ENCODE results near the gene OR1M1.

The OR1M1 gene

DNA sequence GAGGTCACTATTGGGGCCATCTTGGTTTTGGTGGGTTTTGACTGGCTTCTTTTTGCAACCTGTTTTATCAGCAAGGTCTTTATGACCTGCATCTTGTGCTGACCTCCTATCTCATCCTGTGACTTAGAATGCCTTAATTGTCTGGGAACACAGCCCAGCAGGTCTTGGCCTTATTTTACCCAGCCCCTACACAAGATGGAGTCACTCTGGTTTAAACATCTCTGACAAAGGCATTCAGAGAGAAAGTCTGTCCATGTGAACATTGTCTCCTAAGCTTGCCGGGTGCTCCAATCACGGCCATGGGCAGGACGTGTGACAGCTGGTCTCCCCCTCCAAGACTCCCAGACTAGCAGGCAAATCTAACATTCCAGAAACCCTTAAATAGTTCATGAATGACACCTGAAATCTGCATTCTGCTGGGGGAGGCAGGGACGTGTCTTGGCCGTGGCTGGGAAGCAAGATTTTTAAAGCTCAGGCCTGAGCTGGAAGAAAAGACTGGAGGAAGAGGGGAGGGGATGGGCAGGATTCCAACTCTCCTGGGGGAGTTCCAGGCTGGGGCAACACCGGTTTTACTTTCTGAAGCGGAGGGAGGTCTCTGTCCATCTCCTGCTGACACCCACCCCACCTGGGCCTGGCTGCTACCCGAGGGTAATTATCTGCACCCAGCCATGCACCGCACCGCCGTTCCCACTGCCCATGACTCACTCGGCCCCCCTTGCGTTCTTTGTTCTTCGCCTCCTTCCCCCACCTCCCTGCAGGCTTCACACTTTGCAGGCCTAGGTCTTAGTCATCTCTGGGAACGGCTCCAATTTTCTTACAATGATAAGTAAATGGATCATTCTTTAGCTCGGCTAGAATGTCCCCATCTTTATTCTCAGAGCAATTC lies 11.6 kb upstream of the OR1M1 start:
- no peak for DNase-seq

DNA sequence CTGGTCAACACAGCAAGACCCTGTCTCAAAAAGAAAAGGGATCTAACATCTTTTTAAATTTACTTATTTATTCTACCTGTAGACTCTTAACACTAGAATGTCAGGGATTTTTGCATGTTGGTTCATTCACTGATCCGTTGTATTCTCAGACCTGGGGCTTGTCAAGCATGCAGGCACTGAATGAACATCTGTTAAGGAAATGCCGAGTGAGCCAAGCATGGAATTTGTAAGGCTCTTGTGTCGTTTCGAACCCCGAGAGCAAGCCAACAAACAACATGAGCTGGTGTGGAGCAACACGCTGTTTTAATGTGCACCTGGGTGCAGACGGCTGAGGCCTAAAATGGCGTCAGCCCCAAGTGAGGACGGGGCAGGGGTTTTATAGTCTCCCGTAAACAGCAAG lies 10.0 kb upstream of the OR1M1 start:
- DNase-seq, result no peak

DNA sequence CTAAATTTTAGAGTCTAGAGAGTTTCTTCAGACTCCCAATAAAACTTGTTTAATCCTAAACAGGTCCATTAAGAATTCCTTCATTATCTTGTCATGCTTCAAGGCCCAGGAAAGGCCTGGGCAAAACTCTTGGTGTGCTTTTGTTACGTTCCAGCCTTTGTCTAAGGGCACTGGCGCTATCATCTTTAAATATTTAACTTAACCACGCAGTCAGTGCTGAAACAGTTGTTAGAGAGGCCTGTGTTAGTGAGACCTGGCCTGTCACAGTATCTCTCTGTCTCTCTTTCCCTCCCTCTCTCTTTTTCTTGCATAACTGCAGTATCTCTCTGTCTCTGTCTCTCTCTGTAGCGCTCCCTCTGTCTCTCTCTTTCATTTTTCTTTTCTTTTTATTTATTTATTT lies 8.2 kb upstream of the OR1M1 start:
- no peak for DNase-seq

DNA sequence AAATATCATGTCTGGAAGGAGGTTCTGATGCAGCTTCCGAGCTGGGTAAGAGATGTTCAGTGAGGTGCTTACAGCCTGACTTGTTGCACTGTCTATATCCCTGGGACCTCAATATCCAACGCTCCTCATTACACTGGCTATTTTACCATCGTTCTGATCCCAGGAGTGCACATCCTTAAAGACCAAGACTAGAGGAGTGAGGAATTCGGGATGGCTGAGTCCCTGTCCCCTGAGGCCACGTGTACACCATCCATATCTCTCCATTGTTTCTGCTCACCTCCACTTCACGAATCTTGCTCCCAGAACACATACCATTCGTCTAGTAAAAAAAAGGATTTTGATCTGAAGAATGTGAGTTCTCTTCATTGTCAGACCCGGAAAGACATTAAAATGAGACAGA lies 20.5 kb downstream of the OR1M1 start, which contains the start of gene OR7G2:
Gene OR7G2 (minus strand): TSS at position 101 of the 400 bp plus-strand sequence. CDS start 4,232 bp downstream, outside the sequence.
- no peak for DNase-seq

DNA sequence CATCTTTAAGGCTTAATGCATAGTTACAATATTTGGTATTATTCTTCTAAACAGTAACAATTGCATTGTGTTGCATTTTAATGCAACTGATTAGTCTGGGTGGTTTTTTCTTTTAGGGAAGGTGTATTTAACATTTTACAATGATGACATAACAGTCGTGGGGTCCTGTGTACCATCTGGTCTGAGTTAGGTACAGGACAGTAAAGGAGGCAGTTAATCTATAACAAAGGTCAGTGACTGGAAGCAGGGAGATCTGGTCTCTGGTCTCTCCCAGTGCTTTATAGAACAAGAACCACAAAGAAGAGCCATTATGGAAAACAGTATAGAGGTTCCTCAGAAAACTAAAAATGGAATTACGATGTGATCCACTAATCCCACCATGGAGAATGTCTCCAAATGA lies 23.1 kb downstream of the OR1M1 start:
- DNase-seq, result no peak

DNA sequence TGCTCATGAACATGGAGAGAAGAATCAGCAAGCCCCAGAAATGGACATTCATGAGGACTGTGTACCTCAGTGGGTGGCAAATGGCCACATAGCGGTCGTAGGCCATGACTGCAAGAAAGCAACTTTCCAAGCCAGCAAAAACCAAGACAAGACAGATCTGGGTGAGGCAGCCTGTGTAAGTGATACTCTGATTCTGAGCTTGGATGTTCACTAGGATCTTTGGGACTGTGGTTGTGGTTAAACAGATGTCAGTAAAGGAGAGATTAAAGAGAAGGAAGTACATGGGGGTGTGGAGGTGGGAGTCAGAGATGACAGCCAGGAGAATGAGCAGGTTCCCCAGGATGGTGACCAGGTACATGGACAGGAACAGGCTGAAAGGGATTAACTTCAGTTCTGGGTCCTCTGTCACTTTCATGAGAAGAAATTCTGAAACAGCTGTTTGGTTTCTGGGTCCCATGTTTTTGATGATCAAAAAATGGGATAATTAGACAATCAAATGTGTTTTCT lies 28.5 kb downstream of the OR1M1 start, which contains the start of gene OR7G1:
Gene OR7G1 (minus strand): TSS at position 457 of the 507 bp plus-strand sequence. CDS start 0 bp downstream, at position 457.
- no peak for DNase-seq

DNA sequence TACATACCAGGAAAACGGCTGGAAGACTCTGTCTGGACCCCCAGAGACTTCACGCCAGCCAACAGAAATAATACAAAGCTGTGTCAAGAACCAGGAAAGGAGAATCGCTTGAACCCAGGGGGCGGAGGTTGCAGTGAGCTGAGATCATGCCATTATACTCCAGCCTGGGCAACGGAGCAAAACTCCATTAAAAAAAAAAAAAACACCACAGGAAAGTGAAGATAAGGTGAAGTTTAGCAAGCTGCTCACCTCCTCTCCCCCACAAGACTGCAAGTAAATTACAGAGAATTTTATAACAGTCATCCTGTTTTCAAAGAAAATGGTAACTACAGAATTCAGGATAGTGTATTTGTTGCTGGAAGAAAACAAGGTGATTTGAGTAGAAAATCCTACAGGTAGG lies 29.7 kb downstream of the OR1M1 start:
- DNase-seq, result no peak

DNA sequence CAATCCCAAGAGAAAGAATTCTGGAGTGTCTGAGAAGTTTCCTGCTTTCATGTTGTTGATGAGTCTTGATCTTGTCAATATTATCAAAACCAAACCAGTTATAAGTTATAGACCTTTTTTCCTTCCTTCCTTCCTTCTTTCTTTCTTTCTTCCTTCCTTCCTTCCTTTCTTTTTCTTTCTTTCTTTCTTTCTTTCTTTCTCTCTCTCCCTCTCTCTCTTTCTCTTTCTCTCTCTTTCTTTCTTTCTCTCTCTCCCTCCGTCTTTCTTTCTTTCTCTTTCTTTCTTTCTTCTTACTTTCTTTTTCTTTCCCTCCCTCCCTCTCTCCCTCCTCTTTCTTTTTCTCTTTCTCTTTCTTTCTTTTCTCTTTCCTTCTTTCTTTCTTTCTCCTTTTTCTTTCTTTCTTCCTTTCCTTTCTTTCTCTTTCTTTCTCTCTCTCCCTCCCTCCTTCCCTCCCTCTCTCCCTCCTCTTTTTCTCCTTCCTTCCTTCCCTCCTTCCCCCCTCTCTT lies 40.1 kb downstream of the OR1M1 start, which contains the start of gene OR7G3:
Gene OR7G3 (minus strand): TSS at position 51 of the 506 bp plus-strand sequence. CDS start 0 bp downstream, at position 51.
- DNase-seq, result no peak

DNA sequence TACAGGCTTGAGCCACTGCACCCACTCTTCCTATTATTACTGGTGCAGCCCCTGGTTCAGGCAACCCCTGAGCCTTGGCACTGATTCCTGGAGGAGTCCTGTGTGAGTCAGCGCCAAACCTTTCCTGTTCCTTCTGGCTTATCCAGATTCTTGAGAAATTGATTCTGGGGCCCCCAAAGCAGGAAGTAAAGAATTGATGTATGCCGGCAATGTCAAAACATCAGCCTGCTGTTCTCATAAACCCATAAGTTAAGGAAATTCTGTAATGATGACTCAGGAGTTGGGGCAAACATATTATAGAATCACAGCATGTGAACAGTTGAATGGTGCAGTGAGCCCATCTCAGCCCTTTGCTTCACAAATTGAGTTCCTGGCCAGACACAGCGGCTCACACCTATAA lies 41.3 kb downstream of the OR1M1 start:
- no peak for DNase-seq

DNA sequence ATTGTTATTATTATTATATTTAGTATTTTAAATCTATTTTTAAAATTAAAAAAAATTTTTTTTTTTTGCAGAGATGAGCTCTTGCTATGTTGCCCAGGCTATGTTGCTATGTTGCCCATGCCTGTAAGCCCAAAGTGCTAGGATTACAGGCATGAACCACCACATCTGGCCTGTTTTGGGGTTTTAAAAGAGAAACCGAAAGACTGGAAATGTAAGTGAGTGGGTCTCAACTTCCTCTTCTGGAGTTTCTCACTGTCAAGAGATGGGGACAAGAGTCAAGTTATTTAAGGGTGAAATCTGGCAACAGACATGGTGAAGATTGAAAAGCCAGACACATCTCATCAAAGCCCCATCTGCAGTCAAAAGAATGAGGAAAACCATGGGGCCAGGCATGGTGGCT lies 44.1 kb downstream of the OR1M1 start:
- no peak for DNase-seq

DNA sequence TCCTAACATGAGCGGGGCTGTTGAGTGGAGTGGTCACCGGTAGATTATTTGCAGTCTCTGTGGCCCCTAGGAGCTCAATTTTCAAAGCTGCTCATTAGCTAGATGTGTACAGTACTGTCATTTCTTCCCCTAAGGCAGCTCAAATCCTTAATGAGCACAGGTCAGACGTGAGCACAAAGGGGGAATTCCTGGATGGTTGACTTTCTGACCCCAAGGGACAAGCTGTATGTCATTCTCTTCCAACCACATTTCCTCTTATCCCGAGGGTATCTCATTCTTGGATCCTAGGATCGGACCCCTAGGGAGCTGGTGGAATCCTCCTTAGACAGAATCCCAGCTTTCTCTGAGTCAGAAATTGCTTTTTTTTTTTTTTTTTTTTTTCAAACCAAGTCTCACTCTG lies 45.6 kb downstream of the OR1M1 start:
- DNase-seq, result no peak

DNA sequence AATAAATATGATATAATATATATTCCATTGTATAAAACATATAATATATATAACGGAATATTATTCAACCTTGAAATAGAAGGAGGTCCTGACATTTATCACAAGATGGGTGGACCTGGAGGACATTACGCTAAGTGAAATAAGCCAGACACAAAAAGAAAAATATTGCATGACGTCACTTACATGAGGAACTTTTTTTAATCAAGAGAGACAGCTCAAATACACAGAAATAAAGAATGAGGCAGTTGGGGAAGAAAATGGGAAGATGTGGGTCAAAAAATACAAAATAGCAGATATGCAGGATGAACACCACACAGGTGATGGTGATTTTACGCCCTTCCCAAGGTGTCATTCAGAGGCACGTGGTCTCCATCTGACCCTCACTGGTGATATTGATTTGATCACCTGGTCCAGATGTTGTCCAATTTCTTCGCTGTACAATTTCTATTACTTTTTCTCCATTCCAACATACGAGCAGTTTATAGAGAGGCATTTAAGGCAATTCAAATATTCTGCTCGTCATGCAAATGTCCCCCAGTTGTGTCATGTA lies 52.8 kb downstream of the OR1M1 start:
- no peak for DNase-seq

DNA sequence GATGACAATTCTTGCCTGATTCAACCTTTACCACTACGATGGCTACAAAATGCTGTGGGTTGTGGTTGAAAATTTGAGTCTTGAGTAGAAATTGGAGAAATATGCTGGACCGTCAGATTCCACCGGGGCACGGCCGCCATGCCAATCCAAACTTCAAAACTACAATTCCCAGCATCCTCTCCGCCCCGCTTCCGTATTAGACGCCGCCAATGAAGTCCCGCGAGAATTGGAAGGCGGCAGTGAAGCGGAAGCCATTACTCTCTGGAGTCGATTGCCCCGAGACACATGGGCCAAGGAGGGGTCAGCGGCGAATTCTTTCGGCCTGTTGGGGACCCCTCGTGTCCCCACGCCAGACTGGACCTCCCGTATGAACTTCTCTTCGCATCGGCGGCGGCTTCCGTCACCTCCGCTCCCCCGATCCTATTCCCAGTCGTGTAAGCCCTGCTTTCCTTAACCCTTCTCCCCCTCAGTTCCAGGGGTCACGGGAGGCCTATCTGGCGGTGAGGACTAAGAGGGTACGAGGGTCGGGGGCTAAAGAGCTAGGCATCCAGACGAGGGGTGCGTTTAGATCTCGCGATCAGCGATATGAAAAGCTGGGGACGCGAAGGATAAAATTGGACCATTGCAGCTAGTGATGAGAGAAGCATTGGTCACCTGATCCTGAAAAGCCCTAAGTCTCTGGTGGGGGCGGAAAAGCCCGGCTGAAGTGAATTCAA lies 53.5 kb downstream of the OR1M1 start, which contains the start of gene ZNF317:
Gene ZNF317 (plus strand): TSS at position 239 of the 716 bp plus-strand sequence. CDS start 15,620 bp downstream, outside the sequence.
- peak; percentile 90 to 91 for DNase-seq

DNA sequence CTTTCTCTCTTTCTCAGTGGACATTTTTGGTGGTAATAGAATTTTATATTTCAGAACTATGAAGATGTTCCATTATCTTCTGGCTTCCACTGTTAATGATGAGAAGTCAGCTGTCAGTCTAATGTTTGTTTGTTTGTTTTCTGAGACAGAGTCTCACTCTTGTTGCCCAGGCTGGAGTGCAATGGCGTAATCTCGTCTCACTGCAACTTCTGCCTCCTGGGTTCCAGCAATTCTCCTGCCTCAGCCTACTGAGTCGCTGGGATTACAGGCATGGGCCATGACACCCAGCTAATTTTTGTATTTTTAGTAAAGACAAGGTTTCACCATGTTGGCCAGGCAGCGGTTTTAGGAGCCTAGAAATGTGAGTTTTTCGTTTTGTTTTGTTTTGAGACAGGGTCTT lies 58.1 kb downstream of the OR1M1 start:
- no peak for DNase-seq
